CD4-positive, alpha-beta T cell treated with Interleukin-4 for 4 hours (primary cell): ENCODE results near the gene CLOCK.
"Not testable (repeated sequence)": the region's sequence is repeated elsewhere in the genome, so short reads cannot be mapped to it uniquely, and the experiment has no call there.

Source experiments
- DNase-seq: peaks from one replicate; pipeline ENCODE4 v3.0.0-alpha.2; 2020

The CLOCK gene, protein sequence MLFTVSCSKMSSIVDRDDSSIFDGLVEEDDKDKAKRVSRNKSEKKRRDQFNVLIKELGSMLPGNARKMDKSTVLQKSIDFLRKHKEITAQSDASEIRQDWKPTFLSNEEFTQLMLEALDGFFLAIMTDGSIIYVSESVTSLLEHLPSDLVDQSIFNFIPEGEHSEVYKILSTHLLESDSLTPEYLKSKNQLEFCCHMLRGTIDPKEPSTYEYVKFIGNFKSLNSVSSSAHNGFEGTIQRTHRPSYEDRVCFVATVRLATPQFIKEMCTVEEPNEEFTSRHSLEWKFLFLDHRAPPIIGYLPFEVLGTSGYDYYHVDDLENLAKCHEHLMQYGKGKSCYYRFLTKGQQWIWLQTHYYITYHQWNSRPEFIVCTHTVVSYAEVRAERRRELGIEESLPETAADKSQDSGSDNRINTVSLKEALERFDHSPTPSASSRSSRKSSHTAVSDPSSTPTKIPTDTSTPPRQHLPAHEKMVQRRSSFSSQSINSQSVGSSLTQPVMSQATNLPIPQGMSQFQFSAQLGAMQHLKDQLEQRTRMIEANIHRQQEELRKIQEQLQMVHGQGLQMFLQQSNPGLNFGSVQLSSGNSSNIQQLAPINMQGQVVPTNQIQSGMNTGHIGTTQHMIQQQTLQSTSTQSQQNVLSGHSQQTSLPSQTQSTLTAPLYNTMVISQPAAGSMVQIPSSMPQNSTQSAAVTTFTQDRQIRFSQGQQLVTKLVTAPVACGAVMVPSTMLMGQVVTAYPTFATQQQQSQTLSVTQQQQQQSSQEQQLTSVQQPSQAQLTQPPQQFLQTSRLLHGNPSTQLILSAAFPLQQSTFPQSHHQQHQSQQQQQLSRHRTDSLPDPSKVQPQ

DNA sequence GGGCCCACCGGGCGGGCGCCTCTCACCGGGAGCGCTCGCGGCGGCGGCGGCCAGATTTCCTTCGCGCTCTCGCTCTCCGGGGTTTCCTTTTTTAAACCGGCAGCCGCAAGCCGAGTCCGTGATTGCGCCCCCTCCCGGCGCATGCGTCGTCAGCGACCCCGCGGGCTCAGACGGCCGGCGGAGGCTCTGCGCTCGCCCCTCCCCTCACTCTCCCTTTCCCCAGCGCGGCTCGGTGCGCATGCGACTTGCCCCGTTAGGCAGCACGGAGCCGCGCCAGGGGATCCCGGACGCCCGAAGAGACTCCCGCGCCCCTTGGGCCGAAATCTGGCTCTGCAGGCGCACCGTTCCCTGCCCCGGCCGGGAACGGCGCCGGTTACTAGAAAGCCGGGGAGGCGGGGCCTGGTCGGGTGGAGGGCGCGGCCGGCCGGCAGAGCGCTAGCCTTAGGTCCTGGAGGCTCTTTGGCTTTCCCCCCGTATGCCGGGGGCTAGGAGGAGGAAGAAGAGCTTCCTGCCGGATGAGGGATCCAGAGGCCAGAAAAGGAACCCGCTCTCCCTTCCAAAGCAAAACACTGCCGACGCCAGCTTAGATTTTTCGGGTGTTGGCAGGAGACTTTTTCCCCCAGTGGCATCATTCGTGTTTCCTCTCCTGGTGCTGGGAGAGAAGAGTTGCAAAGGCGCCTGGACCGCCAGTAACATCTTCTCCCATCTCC lies at the start of gene CLOCK:
Gene CLOCK (minus strand): TSS at position 154 of the 710 bp plus-strand sequence. CDS start 64,124 bp downstream, outside the sequence.
- DNase-seq: peak; percentile 86

DNA sequence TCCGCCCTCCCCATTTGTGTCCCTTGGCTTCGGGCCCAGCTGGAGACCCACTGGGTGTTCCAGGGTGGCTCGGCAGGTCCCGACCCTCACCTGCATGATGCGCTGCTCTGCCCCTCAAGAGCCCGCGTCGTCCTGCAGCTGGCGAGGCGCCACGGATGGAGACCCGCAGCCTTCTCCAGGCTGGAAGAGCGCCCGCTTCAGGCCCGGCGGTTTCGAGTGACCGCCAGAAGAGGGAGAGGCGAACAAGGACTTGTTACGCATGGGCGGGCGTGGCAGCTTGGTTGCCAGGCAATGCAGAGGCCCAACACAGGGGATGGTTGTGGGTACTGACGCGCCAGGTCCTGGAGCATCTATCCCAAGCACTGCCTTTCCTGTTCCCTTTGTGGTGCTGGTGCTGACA lies 45.3 kb upstream of the CLOCK start, which contains the start of gene PDCL2:
Gene PDCL2 (minus strand): TSS at position 232 of the 400 bp plus-strand sequence. CDS start 136 bp downstream, at position 96.
- DNase-seq: no peak

DNA sequence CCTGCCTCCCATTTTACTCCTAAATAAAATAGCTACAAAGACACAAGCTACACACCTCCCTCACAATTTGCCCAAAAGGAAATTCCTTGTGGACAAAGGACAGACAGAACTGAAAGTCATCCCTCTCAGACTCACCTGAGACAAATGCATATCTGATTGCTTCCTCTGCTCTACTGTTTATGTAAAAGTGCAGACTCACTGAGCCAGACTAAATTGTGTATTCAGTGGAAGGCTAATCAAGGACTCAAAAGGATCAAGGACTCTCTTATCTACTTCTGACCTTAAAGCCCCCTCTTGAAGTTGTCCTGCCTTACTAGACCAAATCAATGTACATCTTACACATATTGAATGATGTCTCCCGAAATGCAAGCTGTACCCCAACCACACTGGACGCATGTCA lies 41.5 kb upstream of the CLOCK start:
- no peak for DNase-seq

DNA sequence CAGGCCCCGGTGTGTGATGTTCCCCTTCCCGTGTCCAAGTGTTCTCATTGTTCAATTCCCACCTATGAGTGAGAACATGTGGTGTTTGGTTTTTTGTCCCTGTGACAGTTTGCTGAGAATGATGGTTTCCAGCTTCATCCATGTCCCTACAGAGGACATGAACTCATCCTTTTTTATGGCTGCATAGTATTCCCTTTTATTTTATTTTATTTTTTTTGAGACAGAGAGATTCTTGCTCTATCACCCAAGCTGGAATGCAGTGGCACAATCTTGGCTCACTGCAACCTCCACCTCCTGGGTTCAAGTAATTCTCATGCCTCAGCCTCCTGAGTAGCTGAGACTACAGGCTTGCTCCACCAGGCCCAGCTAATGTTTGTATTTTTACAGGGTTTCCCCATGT lies 36.1 kb upstream of the CLOCK start:
- not testable (repeated sequence) for DNase-seq

DNA sequence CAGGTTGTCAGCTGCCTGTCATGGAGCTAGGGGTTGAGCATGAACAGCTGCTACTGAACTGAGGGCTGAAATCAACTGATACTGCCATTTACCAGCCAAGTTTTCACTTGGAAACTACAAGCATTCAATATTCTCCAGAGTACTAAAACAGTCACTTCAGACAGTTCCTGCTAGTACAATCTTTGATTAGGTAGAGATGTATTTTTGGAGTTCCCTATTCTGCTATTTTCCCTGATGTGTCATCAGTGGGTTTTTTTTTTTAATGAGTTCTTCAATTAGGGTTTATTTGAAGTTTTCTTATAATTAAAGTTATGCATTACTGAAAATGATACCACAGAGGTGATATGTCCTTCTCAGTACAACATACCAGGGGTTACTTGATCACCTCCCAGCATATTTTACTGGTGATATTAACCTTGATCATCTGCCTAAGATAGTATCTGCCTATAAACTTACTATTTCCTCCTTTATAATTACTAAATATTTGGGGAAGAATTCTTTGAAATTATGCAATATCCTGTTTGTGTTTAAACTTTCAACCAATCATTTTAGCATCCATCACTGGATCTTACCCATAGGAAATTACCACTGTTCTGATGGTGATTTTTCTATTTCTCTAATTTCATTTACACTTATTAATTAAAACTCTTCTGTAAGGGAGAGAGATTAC lies 31.8 kb upstream of the CLOCK start:
- DNase-seq: no peak

DNA sequence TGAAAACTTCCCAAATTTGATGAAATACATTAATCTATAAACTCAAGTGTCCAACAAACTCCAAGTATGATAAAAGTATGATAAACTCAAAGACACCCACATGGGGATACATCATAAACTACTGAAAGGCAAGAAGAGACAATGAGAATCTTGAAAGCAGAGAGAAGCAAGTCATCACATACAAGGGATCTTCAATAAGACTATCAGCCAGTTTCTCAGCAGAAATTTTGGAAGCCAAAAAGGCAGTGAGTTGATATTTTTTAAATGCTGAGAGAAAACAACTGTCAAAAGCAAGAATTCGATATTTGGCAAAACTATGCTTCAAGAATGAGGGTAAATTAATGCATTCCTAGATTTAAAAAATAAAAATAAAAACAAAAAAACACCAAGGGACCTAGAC lies 28.8 kb upstream of the CLOCK start:
- no peak for DNase-seq

DNA sequence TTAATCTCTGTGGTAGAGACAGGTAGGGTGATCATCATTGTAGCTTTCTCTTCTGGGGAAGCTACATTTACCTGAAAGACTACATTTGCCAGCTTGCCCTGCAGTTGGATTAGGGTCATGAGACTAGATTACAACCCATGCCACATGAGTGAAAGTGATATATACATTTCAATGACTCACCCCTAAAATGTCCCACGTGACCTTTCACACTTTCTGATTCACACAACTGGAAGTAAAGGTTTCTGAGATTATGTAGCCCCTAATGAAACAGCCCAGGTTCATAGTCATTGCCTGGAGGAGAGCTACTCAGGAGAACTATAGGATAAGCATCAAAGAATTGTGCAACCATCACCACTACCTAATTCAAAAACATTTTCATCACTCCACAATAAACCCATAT lies 27.5 kb upstream of the CLOCK start:
- DNase-seq: no peak

DNA sequence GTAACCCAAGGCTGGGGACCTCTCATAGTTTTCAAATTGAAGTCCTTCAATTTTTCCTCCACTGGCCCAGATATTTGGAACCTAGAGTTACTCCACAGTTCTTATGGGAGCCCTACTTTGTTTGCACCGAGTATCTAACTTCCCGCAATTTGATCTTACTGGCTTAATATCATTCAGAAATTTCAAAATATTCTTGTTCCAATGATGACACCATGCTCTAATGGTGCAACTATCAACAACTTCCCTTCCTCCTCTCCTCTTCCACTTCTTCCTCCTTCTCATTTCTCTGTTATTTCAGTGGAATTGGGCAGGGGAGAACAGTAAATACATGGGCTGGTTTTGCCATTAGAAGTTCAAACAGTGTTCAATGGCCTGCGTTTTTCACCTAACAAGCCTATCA lies 25.1 kb upstream of the CLOCK start:
- DNase-seq: no peak

DNA sequence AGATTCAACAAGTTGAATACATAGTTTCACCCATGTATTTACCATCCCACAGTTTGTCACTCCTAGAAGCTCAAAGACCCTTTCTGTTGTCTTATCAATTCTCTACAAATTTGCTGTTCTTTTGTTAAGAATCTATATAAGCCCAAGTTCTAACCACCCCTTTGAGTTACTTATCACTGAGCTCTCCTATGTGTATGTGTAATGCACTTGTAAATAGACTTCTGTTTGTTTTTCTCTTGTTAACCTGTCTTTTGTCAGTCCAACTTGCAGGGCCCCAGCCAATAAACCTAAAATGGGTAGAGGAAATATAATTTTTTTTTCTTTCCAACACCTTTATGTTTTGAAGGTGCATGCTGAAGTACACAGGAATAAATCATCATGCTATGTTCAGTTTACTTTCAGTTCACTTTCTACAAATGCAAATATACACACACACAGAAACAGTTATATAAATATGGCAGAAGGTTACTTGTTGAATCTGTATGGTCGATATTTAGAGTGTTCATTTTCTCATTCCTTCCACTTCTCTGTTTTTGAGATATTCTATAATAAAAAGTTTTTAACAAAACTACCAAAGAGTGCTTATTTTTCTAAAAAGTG lies 22.3 kb upstream of the CLOCK start:
- DNase-seq: no peak

DNA sequence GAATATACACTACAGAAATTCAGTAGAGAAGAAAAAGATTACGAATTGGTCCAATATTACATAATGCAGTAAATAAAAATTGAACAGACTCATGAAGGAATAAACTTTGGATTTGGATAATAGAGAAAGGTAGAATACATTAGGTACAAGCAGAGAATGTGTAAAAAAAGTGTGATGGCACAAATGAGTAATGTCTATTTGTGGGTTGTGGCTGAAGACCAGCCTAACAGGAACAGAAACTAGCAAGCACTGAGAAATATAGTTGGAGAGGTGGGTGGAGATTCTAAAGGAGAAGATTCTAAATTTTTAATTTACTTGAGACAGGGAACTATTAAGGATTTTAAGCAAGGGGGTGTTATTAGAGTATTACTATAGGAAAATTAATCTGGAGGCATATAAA lies 15.2 kb upstream of the CLOCK start:
- no peak for DNase-seq

DNA sequence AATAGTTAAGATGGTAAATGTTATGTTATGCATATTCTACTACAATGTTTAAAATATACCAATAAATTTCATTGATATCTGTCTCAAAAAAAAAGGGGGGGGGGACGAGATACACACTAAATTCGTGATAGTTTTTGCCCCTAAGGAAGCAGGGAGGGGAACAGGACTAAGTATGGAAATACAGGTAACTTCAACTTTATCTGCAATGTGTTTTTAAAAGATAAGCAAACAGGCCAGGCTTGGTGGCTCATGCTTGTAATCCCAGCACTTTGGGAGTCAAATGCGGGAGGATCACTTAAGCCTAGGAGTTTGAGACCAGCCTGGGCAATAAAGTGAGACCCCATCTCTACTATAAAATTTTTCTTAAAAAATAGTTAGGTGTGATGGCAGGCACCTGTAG lies 13.4 kb upstream of the CLOCK start:
- DNase-seq: no peak

DNA sequence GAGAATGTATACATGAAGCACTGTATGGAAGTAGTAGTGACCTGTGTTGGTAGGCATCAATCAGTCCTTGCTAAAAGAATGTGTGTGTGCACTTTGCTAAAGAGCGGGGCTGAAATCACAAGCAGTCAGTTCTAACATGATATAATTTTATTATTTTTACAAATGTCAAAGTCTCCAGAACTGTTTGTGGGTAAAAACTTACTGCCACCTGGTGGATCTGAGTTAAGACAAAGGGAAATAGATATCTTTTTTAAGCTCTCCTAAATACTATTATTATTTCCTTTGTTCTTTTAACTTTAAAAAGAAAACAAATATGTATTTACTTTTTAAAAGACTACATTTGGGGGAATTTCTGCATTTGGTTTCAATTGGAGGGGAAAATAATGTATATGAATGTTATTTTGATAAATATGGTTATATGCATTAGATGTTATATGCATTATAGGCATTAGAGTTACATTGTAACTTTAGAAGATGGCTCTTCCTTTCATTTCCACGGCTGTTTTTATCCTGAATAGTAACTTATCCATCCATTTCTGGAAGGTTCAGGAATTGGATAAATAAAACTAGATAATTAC lies 7.8 kb upstream of the CLOCK start:
- DNase-seq: peak; percentile 58

DNA sequence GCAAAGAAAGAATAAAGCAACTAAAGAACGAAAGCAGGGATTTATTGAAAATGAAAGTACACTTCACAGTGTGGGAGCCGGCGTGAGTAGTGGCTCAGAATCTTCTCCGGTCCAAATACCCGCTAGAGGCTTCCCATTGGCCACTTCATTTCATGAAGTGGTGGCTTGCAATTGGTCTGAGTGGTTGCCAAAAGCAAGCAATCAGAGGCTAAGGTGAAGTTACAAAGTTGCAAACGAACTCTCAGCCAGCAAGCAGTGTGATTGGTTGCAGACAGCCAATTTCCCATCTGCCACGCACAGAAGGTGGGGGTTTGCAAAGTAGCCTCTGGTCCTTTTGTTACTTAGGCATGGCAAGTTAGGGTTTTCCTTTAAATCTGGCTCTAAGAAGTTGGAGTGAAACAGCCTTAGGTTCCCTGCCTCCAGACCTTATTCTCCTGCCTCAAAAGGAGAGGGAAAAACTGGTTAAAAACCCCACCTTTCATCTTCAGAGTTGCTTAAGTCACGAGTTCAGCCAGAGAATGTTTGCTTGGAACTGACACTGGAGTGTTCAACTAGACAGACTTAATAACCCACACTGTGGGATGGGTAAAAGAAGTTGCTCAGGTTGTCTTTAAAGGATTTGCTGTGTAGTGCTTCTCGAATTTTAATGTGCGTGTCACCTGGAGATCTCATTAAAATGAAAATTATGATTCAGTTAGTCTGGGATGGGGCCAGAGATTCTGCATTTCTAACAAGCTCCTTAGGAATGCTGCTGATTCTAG lies 6.9 kb upstream of the CLOCK start:
- peak; percentile 38 for DNase-seq

DNA sequence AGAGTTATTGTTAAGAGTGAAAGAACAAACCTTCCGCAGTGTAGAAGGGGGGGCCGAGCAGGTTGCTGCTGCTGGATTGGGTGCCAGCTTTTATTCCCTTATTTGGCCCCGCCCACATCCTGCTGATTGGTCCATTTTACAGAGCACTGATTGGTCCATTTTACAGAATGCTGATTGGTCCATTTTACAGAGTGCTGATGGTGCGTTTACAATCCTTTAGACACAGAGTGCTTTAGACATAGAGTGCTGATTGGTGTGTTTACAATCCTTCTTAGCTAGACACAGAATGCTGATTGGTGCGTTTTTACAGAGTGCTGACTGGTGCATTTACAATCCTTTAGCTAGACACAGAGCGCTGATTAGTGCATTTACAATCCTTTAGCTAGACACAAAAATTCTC lies 5.3 kb upstream of the CLOCK start:
- not testable (repeated sequence) for DNase-seq

DNA sequence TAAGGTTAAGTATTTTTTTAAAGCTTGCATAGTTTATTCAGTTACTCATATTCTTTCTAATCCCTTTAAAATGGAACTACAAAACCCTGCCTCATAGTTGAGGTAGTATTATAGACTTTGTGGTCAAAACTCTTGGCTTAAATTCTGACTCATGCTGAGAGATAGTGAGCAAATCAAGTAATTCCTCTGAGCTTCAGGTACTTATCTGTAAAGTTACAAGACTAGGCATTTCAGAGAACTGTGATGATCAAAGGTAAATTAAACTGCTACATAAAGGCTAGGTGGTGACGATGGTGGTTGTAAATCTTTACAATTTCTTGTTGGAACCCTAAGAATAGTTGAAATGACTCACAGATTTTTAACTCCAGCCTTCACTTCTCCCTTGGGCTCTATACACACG lies 3.2 kb upstream of the CLOCK start:
- peak; percentile 39 for DNase-seq

DNA sequence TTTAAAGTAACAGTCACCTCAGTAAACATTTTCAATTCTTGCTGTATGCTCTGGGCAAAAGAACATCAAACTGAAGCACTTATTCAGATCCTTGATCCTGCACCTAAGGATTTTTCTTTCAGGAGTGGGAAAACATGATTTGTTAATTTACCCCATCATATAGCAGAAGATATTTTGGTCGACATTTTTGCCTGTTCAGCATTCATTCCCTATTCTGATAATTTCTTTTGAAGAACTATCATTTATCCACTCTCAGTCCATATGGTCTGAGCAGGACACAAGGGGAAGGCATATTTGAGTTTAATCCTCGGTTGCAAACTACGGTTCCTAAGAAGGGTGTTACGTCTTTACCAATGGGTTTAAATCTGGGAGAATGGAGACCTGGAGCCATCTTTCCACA lies 1.2 kb upstream of the CLOCK start:
- no peak for DNase-seq

DNA sequence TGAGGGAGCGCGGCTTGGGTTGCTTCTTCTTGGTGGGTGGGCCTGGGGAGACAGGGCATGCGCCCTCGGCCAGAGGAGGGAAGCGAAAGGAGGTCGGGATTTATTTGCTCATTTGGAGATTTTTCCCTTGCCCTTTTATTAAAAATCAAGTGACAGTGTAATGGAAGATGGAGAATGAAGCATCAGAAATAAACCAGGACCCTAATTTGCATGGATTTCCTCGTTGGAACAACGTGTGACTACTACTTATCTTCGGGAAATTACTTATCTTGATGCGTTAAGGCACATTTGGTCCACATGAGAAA lies 709 bp upstream of the CLOCK start:
- no peak for DNase-seq

DNA sequence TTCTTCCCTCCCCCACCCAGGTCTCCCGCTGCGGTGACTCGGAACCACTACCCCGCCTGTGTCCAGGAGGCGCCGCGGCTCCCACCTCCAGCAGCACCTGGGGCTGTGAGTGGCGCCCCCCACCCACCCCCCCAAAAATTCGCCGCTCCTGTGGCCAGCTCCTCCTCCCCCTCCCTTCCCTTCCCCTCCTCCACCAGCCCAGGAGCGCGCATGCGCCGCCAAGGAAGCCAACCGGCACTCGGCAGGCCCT lies 278 bp downstream of the CLOCK start:
- no peak for DNase-seq

DNA sequence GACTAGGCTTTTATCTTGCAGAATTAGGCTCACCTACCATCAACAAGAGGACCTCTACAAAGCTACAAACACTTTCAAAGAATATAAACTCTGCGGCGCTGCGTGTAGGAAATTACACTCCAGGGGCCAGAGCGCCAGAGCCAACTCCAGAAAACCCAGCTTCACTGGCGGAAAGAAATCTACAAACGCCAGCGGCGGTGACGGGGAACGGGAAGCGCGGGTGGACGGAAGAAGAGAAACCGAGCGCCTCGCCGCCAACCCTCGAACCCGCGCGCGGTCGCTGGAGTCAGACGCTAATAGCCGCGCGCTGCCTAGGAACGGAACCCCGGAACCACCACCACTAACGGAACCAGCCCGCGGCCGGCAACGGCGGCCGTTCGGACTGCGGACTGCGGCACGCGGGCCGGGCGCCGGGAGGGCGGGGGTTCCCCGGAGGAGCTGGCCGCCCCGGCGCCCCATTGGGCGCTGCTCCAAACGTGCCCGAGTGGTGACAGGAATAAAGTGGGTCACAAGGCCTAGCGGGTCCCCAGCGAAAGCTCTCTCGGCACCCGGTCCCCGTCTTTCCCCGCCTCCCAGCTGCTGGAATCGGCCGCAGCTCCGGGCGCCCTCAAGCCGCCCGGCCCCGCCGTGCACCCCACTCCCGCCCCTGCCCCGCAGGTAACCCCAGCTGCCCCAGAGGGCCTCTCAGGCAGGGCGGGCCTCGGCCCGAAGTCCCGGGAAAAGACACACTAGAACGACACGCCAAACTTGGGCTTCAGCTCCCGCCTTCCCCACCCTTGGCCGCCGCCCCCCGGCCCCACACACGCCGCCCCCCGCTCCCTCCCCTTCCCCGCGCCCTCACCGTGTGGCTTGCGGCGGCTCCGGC lies 836 bp downstream of the CLOCK start:
- peak; percentile 59 for DNase-seq

DNA sequence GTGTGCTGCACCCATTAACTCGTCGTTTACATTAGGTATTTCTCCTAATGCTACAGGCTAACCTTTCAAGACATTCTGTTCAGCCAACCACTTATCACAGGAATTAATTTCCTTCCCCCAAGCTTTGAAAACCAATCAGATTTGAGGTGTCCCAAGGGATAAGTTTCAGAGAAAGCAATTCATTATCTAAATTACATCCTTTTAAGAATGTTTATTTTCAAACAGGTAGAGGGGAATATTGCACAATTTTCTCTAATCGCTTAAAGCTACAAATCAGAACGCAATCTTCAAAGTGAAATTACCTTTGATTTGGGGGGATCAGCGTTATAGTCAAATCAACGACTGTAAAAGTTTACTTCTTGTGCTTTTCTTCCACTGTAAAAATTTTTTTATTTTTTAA lies 1.6 kb downstream of the CLOCK start:
- no peak for DNase-seq

DNA sequence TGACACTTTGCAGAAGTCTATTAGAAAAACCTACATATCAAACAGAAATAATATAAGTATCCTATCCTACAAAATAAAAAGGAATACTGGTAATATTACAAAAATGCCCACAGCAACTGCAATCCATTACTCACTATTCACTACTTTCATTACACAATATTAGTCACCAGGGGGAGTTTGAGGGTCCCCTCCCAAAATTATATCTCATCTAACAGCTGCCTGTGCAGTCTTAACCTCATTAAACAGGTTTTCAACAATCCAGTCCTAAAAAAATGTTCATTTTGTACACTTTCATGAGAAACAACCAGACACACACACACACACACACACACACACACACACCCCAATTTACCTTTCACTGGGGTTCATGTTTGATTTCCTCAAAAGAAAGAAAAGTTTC lies 2.9 kb downstream of the CLOCK start:
- no peak for DNase-seq
